Erythroblast (primary cell): ENCODE measurements around the gene TIMM8B.

ENCODE experiments used
- GATA1 ChIP-seq: IDR thresholded peaks from 2 replicates; pipeline ENCODE4 v1.6.1; 2011; ENCODE audit warnings: low read depth, mild to moderate bottlenecking, control low read depth, low read length, moderate library complexity
- POLR2A ChIP-seq: IDR thresholded peaks from 2 replicates; pipeline ENCODE4 v1.6.1; 2011; ENCODE audit warnings: mild to moderate bottlenecking, low read length

- no peak for TF ChIP-seq POLR2A
- no peak for TF ChIP-seq GATA1
Observed at GRCh38 chr11:112106070-112106469, 19.5 kb upstream of the TIMM8B start.
